ENCODE data around the gene MAD2L1BP. TPM values are rescaled to one million over a fixed set of nuclear protein-coding genes. Genes with fewer than 3 reads are reported as not detected.

The MAD2L1BP gene
- total RNA-seq, 2 donors from 2014 or later = 38.4 to 38.7 TPM

- ATAC-seq = peak; percentile 97 to 98
- H3K36me3 Mint-ChIP-seq = peaks cover 13 to 23% of the 10 kb centered on the region in 2 donors
- H3K27ac Mint-ChIP-seq = peak within 1 kb of the TSS; percentile 94 to 95
These were observed 52.1 kb downstream of the MAD2L1BP start, which contains the start of gene MRPS18A for GRCh38 chr6:43687437-43688347. Gene MRPS18A, minus strand, starts transcription at chr6:43687791. Its CDS starts 12 bp downstream, at chr6:43687779.

GRCh38 chr6:43689421-43689820 lies 53.8 kb downstream of the MAD2L1BP start:
- ATAC-seq = no peak
- no peak for DNase-seq (ENCODE audit: low spot score in 2 of 2)
- peaks cover 13 to 23% of the 10 kb centered on the region in 2 donors for H3K36me3 Mint-ChIP-seq
- H3K9me3 Mint-ChIP-seq = no peaks in the 10 kb centered on the region
- H3K27ac Mint-ChIP-seq = no peak overlapping the region

More at GRCh38 chr6:43687437-43688347, 52.1 kb downstream of the MAD2L1BP start, which contains the start of gene MRPS18A:
- no peaks in the 10 kb centered on the region for H3K9me3 Mint-ChIP-seq
- peak; percentile 81 to 89 for DNase-seq (ENCODE audit: low spot score in 2 of 2)

Other genes starting within 250 kb of the MAD2L1BP start
- 10 to 100 TPM; 30.2 to 46.2 TPM for gene ABCC10, start 208.3 kb upstream of the MAD2L1BP start, total RNA-seq
- gene DLK2, start 180.3 kb upstream of the MAD2L1BP start, total RNA-seq = 1 to 10 TPM in 1 of 2 donors, under 1 TPM in 1; 0.18 to 3.4 TPM
- gene TJAP1, start 158.3 kb upstream of the MAD2L1BP start, total RNA-seq = 10 to 100 TPM; 23.0 to 35.0 TPM
- gene LRRC73, start 125.5 kb upstream of the MAD2L1BP start, total RNA-seq = under 1 TPM; 0.12 to 0.48 TPM
- 10 to 100 TPM; 40.7 to 49.1 TPM for gene YIPF3, start 118.9 kb upstream of the MAD2L1BP start, total RNA-seq
- 10 to 100 TPM; 34.2 to 57.1 TPM for gene POLR1C, start 118.8 kb upstream of the MAD2L1BP start, total RNA-seq
- 100 to 1,000 TPM; 109 to 110 TPM for gene XPO5, start 59.8 kb upstream of the MAD2L1BP start, total RNA-seq
- 100 to 1,000 TPM in 1 of 2 donors, 10 to 100 TPM in 1; 46.2 to 101 TPM for gene POLH, start 59.7 kb upstream of the MAD2L1BP start, total RNA-seq
- gene GTPBP2, start 6.6 kb upstream of the MAD2L1BP start, total RNA-seq = 10 to 100 TPM; 84.1 to 85.8 TPM
- under 1 TPM; 0.09 to 0.21 TPM for gene RSPH9, start 9.2 kb downstream of the MAD2L1BP start, total RNA-seq
- 10 to 100 TPM; 37.8 to 51.5 TPM for gene MRPS18A, start 52.0 kb downstream of the MAD2L1BP start, total RNA-seq
- gene VEGFA, start 134.4 kb downstream of the MAD2L1BP start, total RNA-seq = 10 to 100 TPM; 24.1 to 79.2 TPM

All from activated naive CD4-positive, alpha-beta T cell treated with anti-CD3 and anti-CD28 coated beads, Interleukin-2, amount 50 U/mL, for 72 hours (primary cell).